GM11168 (cell line): ENCODE results near the gene TMEM272.

Experiments used
- in situ Hi-C: fragments of 300-500 bp; cut with MboI; formaldehyde crosslinking; loops from one replicate; pipeline ENCODE4 v1.12.0; 2022; ENCODE audit warnings: low sequenced_read_pairs; ENCODE audit not compliant: unreplicated experiment

Gene TMEM272

GRCh38 chr13:51844862-51845573 lies at the start of gene TMEM272:
Gene TMEM272 (minus strand): TSS chr13:51845177. CDS start chr13:51838530, 6,647 bp downstream.
- in situ Hi-C loops = no loop called here

- in situ Hi-C loops = loop anchor here (25.0 kb wide), 1 partner anchor 243 kb away; the partner anchor contains the start of gene NEK5
Measured at GRCh38 chr13:51894239-51894638, 49.3 kb upstream of the TMEM272 start.

- in situ Hi-C loops = loop anchor here (25.0 kb wide), 1 partner anchor 245 kb away; the partner anchor contains the start of gene NEK5
Measured at GRCh38 chr13:51892657-51893056, 47.7 kb upstream of the TMEM272 start.

GRCh38 chr13:51887468-51887867 lies 42.5 kb upstream of the TMEM272 start:
- in situ Hi-C loops = loop anchor here (25.0 kb wide), 1 partner anchor 250 kb away; the partner anchor contains the start of gene NEK5

GRCh38 chr13:51885651-51886050 lies 40.7 kb upstream of the TMEM272 start:
- in situ Hi-C loops = loop anchor here (25.0 kb wide), 1 partner anchor 252 kb away; the partner anchor contains the start of gene NEK5

GRCh38 chr13:51883226-51883600 lies 38.2 kb upstream of the TMEM272 start:
- in situ Hi-C loops = loop anchor here (25.0 kb wide), 1 partner anchor 254 kb away; the partner anchor contains the start of gene NEK5

GRCh38 chr13:51882570-51883225 lies 37.7 kb upstream of the TMEM272 start:
- in situ Hi-C loops = loop anchor here (25.0 kb wide), 1 partner anchor 255 kb away; the partner anchor contains the start of gene NEK5

GRCh38 chr13:51881296-51881695 lies 36.3 kb upstream of the TMEM272 start:
- in situ Hi-C loops = loop anchor here (25.0 kb wide), 1 partner anchor 256 kb away; the partner anchor contains the start of gene NEK5

GRCh38 chr13:51879133-51879532 lies 34.2 kb upstream of the TMEM272 start:
- in situ Hi-C loops = loop anchor here (25.0 kb wide), 1 partner anchor 258 kb away; the partner anchor contains the start of gene NEK5

GRCh38 chr13:51874651-51875050 lies 29.7 kb upstream of the TMEM272 start:
- in situ Hi-C loops = loop anchor here (25.0 kb wide), 1 partner anchor 263 kb away; the partner anchor contains the start of gene NEK5

GRCh38 chr13:51873837-51874236 lies 28.9 kb upstream of the TMEM272 start:
- in situ Hi-C loops = no loop called here

- in situ Hi-C loops = no loop called here
Measured at GRCh38 chr13:51873117-51873798, 28.3 kb upstream of the TMEM272 start.

- in situ Hi-C loops = no loop called here
Measured at GRCh38 chr13:51870616-51871015, 25.6 kb upstream of the TMEM272 start.

- in situ Hi-C loops = no loop called here
Measured at GRCh38 chr13:51869916-51870315, 24.9 kb upstream of the TMEM272 start.

- in situ Hi-C loops = no loop called here
Measured at GRCh38 chr13:51867062-51867461, 22.1 kb upstream of the TMEM272 start.

GRCh38 chr13:51865838-51866237 lies 20.9 kb upstream of the TMEM272 start:
- in situ Hi-C loops = no loop called here

- in situ Hi-C loops = no loop called here
Measured at GRCh38 chr13:51862957-51863356, 18.0 kb upstream of the TMEM272 start.

- in situ Hi-C loops = no loop called here
Measured at GRCh38 chr13:51861723-51862300, 16.8 kb upstream of the TMEM272 start, which contains the start of gene CCDC70. Gene CCDC70 (plus strand): TSS chr13:51861969. CDS start chr13:51865412, 3,443 bp downstream.

- in situ Hi-C loops = no loop called here
Measured at GRCh38 chr13:51858433-51859247, 13.7 kb upstream of the TMEM272 start.
